Measurements from ENCODE around the gene MAD1L1. TPM values are rescaled to one million over a fixed set of nuclear protein-coding genes. Genes with fewer than 3 reads are reported as not detected.
A peak's percentile ranks its signal among the peaks of the same experiment; 100 is the strongest.

MAD1L1 gene
- total and polyA plus RNA-seq, 2 of the 13 experiments (the other 11 are each of a cell fraction or from before 2014, with no cell fraction given): 17.4 to 64.7 TPM

DNA sequence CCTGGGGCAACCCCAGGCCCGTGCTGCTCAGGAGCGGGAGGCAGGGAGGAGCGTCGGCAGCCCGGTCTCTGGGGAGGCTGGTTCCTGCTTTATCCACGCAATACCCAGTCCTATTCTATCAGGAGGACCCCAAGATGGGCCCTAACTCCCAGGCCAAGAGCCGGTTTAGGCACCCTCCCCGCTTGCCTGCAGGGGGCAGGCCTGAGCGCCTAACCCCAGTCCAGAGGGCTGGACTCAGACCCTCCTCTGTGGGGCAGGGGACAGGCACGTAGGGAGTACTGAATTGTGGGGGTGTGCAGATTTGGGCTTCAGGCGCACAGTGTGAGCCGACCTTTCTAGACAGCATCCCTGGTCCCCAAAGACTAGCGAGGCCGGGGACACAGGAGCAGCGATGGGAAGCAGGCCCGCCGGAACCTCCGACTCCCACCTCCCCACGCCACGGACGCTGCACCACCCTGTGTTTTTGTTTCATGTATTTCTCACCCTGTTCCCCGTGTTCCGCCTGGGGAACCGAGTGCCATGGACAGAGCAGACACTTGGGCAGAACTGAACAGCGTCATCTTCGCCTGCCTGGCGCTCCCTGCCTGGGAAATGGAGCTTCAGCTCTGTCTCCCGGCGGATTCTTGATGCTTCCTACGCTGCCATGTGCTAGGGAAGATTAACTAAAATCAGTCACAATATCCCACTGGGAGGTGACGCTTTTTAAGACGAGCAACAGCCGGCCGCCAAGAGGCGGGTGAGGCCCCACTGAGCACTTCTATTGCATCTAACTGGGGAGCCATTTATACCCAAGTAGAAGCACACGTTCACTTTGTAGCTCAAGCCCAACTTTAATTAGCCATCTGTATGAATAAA lies 14.6 kb upstream of the MAD1L1 start (continued):
- TF ChIP-seq, protein P1, sequence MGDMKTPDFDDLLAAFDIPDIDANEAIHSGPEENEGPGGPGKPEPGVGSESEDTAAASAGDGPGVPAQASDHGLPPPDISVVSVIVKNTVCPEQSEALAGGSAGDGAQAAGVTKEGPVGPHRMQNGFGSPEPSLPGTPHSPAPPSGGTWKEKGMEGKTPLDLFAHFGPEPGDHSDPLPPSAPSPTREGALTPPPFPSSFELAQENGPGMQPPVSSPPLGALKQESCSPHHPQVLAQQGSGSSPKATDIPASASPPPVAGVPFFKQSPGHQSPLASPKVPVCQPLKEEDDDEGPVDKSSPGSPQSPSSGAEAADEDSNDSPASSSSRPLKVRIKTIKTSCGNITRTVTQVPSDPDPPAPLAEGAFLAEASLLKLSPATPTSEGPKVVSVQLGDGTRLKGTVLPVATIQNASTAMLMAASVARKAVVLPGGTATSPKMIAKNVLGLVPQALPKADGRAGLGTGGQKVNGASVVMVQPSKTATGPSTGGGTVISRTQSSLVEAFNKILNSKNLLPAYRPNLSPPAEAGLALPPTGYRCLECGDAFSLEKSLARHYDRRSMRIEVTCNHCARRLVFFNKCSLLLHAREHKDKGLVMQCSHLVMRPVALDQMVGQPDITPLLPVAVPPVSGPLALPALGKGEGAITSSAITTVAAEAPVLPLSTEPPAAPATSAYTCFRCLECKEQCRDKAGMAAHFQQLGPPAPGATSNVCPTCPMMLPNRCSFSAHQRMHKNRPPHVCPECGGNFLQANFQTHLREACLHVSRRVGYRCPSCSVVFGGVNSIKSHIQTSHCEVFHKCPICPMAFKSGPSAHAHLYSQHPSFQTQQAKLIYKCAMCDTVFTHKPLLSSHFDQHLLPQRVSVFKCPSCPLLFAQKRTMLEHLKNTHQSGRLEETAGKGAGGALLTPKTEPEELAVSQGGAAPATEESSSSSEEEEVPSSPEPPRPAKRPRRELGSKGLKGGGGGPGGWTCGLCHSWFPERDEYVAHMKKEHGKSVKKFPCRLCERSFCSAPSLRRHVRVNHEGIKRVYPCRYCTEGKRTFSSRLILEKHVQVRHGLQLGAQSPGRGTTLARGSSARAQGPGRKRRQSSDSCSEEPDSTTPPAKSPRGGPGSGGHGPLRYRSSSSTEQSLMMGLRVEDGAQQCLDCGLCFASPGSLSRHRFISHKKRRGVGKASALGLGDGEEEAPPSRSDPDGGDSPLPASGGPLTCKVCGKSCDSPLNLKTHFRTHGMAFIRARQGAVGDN (CRISPR knock-in tag; IDR thresholded peaks at IDR 0.05): peak; percentile 52
- TF ChIP-seq, protein P2, sequence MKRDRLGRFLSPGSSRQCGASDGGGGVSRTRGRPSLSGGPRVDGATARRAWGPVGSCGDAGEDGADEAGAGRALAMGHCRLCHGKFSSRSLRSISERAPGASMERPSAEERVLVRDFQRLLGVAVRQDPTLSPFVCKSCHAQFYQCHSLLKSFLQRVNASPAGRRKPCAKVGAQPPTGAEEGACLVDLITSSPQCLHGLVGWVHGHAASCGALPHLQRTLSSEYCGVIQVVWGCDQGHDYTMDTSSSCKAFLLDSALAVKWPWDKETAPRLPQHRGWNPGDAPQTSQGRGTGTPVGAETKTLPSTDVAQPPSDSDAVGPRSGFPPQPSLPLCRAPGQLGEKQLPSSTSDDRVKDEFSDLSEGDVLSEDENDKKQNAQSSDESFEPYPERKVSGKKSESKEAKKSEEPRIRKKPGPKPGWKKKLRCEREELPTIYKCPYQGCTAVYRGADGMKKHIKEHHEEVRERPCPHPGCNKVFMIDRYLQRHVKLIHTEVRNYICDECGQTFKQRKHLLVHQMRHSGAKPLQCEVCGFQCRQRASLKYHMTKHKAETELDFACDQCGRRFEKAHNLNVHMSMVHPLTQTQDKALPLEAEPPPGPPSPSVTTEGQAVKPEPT (CRISPR knock-in tag; IDR thresholded peaks at IDR 0.05; ENCODE audit: low read depth): no peak
- TF ChIP-seq JUND (CRISPR knock-in tag; IDR thresholded peaks at IDR 0.05) (no peak), TBP (CRISPR knock-in tag; IDR thresholded peaks at IDR 0.05) (no peak), ZNF326 (CRISPR knock-in tag; IDR thresholded peaks at IDR 0.05; ENCODE audit: borderline replicate concordance) (no peak), NFATC3 (CRISPR knock-in tag; IDR thresholded peaks at IDR 0.05) (no peak), PITX1 (CRISPR knock-in tag; IDR thresholded peaks at IDR 0.05) (no peak), KDM5B (CRISPR knock-in tag; IDR thresholded peaks at IDR 0.05; ENCODE audit: borderline replicate concordance) (no peak)
- TF ChIP-seq, protein P3, sequence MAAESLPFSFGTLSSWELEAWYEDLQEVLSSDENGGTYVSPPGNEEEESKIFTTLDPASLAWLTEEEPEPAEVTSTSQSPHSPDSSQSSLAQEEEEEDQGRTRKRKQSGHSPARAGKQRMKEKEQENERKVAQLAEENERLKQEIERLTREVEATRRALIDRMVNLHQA (CRISPR knock-in tag; IDR thresholded peaks at IDR 0.05): no peak
- TF ChIP-seq, protein P4, sequence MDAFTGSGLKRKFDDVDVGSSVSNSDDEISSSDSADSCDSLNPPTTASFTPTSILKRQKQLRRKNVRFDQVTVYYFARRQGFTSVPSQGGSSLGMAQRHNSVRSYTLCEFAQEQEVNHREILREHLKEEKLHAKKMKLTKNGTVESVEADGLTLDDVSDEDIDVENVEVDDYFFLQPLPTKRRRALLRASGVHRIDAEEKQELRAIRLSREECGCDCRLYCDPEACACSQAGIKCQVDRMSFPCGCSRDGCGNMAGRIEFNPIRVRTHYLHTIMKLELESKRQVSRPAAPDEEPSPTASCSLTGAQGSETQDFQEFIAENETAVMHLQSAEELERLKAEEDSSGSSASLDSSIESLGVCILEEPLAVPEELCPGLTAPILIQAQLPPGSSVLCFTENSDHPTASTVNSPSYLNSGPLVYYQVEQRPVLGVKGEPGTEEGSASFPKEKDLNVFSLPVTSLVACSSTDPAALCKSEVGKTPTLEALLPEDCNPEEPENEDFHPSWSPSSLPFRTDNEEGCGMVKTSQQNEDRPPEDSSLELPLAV (CRISPR knock-in tag; conservative IDR thresholded peaks at IDR 0.05; ENCODE audit: low read depth): no peak
- TF ChIP-seq, protein P5, sequence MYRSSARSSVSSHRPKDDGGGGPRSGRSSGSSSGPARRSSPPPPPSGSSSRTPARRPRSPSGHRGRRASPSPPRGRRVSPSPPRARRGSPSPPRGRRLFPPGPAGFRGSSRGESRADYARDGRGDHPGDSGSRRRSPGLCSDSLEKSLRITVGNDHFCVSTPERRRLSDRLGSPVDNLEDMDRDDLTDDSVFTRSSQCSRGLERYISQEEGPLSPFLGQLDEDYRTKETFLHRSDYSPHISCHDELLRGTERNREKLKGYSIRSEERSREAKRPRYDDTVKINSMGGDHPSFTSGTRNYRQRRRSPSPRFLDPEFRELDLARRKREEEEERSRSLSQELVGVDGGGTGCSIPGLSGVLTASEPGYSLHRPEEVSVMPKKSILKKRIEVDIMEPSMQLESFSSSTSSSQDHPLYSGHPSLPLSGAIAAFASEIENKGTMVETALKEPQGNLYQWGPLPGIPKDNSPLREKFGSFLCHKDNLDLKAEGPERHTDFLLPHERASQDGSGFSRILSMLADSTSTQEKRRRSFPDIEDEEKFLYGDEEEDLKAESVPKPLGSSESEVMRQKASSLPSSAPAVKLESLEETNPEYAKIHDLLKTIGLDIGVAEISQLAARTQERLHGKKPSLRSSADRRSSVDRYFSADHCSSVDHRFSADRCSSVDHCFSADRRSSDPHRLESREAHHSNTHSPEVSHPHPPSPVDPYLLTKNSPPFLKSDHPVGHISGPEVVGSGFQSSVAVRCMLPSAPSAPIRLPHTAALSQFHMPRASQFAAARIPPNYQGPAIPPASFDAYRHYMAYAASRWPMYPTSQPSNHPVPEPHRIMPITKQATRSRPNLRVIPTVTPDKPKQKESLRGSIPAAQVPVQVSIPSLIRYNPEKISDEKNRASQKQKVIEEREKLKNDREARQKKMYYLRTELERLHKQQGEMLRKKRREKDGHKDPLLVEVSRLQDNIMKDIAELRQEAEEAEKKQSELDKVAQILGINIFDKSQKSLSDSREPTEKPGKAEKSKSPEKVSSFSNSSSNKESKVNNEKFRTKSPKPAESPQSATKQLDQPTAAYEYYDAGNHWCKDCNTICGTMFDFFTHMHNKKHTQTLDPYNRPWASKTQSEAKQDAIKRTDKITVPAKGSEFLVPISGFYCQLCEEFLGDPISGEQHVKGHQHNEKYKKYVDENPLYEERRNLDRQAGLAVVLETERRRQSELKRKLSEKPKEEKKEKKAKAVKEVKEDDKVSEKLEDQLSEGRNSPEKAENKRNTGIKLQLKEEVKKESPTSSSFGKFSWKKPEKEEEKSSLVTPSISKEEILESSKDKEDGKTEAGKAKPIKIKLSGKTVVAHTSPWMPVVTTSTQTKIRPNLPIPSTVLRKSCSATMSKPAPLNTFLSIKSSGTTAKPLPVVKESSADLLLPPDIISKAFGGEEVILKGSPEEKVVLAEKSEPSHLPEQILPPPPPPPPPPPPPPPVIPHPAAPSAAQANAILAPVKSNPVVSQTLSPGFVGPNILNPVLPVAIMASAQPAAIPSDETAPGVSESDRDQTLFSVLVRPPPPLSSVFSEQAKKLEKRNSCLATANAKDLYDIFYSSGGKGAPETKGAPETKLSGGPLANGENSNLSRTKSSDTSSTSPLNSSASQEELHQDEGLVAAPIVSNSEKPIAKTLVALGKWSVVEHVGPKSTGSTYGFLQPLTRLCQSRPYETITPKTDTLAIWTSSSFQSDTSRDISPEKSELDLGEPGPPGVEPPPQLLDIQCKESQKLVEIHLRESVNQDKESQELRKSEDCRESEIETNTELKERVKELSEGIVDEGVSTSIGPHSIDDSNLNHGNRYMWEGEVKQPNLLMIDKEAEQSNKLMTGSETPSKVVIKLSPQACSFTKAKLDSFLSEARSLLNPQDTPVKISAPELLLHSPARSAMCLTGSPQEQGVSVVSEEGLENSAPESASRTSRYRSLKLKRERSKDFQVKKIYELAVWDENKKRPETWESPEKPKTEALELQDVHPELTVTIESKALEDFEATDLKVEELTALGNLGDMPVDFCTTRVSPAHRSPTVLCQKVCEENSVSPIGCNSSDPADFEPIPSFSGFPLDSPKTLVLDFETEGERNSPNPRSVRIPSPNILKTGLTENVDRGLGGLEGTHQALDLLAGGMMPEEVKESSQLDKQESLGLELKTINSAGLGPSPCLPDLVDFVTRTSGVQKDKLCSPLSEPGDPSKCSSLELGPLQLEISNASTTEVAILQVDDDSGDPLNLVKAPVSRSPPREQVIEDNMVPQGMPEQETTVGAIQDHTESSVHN (CRISPR knock-in tag; IDR thresholded peaks at IDR 0.05): no peak

Measured in HepG2 (cell line).